GM18508 (cell line): ENCODE results near the gene MEOX2.

Experiments
- ATAC-seq: cut with Tn5 transposase; IDR thresholded peaks from one replicate; pipeline ENCODE4 v1.9.1; 2021; ENCODE audit warnings: moderate number of reproducible peaks; ENCODE audit not compliant: insufficient read depth, unreplicated experiment

MEOX2 gene

GRCh38 chr7:15620491-15621185 is 65.8 kb downstream of the MEOX2 start:
- ATAC-seq = no peak

DNA sequence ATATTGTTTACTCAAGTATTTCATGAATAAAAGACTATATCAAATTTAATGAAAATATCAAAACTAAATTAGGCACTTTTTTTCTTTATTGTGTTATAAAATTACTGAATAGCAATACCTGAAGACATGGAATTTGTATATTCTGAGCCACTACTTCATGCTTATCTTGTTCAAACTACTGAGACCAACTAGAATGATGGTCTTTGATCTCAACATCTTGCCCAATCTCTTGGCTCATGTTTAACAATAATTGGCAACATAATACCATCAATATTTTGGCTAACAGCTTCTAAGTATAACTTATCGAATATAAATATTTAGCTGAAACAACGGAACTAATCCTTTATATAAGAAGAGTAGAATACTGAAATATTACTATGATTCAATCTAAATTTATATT is 68.2 kb downstream of the MEOX2 start:
- no peak for ATAC-seq

DNA sequence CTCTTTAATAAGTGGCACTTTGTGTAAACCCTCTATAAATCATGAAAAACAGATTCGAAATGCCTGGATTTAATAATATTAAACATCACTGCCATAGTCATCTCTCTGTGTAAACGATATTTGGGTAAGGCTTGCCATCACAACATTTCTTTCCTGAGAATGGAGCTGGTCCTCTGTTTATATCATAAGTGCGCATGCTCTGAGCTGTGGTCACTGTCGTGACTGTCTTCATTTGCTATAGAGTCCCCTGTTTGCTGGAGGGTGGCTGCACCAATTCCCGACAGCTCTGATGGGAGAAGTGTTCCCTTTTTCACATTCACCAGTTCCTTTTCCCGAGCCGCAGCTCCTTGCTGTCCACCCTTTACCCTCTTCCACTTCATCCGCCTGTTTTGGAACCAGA is 74.3 kb downstream of the MEOX2 start:
- no peak for ATAC-seq

GRCh38 chr7:15610503-15610902 is 76.0 kb downstream of the MEOX2 start:
- ATAC-seq = no peak

GRCh38 chr7:15609287-15609686 is 77.2 kb downstream of the MEOX2 start:
- ATAC-seq = no peak

DNA sequence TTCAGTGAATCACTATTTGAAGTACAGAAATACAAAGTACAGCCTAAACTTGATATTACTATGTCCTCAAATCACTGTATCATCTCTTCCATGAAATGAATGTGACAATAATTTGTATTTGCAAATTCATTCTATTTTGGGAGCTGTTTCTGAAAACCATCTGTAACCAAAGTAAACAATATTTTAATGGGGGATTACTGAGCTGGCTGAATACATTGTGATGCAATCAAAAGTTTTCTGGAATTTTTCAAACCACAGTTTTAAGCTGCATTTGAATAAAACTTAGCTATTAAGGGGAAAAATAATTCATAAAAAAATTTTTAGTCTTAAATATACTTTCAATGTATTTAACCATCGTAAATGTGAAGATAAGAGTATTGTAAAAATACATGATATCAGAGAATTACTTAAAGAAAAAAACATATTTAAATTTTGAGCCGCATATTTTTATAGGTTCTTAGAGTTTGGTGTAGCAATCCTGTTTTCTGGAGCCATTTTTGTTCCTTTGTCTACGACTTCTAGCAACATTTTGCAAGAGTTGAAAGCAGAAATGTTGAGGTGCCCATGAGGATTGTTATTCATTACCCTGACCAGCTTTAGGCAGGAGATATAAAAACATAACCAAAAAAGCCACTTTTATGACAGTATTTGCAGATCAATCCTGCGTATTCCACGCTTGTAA is 78.8 kb downstream of the MEOX2 start:
- no peak for ATAC-seq

DNA sequence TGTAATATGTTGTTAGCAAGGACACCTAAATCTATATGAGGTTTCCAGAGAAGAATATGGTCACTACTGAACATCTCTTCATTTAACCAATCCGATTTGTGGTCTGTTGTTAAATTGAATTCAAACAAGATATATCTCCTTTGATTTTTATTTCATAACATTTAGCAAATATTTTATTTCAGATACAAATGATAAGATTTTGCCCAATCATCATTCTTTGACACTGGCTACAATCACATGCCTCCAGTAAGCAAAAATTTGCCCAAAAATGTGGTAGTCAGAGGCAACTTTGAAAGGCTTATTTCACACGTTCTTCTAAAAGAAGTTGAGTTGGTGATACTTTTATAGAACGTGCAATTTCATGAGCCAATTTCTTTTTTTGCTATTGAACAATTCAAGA is 79.9 kb downstream of the MEOX2 start:
- no peak for ATAC-seq

DNA sequence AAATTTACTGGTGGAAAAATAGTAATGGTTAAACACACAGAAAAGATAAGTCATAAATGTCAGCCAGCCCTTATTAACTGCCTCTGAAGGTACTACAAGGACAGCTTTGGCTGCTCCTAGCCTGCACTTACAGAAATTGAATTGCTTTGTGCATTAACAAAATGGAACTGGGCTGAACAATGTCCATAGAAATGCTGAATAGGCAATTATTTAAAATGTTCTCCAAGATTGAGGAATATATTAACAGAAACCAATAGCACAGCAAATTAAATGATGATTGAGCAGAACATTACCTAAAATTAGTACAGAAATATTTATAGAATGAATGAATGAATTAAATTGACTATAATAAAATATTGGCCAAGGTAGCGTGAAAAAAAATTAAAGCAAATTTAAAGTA is 82.3 kb downstream of the MEOX2 start:
- ATAC-seq = no peak

DNA sequence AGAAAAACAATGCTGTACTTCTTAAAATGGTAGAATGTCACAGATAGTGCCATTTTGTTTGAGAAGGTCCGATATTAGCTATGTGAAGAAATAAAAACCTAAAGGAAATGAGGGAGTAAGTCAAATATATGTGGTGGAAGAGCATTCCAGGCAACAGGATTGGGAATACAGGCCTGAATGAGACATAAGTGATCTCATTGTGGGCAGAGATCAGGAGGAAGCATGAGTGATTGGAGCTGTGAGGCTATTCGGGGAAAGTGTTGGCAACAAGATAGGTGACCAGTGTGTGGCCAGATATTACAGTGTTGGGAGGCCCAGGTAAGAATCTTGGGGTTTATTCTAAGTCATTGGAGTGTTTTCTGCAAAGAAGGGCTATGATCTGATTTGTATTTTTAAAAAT is 83.4 kb downstream of the MEOX2 start:
- no peak for ATAC-seq

DNA sequence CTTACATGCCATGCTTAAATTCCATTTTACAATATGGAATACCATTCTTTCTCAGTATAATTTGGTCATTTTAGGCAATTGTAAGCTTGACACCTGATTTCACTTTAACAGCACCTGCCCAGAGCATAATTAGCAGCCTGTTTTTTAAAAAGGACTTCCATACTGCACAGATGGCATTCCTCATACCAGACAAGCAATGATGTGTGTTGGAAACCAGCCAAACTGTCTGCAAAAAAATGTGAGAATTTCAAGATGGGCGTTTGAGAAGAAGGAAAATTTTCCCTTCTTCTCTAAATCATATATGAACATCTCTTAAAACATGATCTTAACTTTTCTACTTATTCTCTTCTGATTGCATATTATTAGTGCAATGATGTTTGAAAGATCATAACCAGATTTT is 84.2 kb downstream of the MEOX2 start:
- ATAC-seq = no peak

DNA sequence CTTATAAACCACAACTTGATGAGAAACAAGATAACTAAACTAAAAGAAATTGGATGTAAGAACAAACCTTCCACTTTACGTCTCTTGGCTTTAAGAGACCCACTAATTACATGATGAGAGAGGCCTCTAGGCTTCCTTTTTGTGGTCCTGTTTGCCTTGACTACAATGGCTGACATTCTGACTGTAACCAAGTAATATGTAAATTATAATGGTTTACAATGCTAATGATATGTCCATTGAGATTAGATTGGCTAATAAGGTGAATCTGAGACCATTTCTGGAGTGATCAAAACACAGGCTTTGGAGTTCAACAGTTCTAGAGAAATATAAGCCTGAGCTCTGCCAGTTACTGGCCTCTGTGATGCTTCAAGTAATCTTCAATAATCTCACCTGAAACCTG is 85.3 kb downstream of the MEOX2 start:
- ATAC-seq = no peak

GRCh38 chr7:15600298-15600697 is 86.2 kb downstream of the MEOX2 start:
- no peak for ATAC-seq

DNA sequence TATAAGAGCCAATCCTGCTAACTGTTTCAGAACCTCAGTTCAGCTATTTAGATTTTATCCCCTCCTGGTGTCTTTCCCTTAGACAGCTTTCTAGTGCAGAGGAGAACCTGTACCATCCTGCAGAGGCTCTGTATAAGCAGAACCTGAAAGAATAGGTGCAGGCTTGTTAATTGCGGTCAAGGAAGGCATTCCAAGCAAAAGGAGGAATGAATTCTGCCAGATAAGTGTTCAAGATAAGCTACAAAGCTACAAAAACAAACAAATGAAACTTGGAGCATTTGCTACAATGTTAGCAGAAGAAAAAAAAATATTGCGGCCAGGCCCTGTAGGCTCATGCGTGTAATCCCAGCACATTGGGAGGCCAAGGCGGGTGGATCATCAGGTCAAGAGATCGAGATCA is 92.0 kb downstream of the MEOX2 start:
- no peak for ATAC-seq

DNA sequence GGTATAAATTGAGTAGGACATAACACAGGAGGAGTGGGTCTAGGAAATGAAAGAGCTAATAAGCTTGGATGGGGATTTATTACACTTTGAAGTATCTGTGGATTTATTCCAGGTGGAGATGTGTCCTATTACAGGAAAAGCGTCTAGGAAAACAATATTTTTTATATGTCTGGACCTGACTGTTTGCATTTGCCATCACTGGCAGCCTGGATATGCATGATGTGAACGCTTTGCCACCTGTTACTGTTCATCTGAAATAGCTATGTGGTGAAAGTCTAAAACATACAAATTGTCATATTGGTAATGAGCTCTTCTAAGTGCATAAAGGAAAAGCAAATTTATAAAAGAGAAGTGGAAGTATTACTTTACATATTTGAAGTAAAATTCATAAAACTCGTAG is 93.1 kb downstream of the MEOX2 start:
- ATAC-seq = no peak

DNA sequence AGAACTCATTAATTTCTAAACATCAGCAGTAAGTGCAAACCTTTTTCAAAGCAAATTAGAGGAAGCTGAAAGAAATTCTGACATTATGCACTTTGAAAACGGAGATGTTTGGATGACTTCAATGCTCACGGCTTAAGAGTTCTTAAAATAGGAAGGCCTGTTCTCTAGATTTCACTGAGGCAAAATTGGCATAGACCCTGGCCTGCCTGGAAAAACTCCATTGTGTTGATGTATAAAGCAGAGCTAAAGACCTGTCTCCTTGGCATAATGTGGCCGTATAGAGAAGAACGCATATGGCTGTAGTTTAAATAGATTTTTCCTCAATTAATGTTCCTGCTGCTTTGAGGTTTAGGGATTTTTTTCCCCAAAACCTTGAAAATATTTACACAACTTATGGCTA is 100.2 kb downstream of the MEOX2 start:
- ATAC-seq = no peak

- ATAC-seq = no peak
Observed at GRCh38 chr7:15584575-15584974, 101.9 kb downstream of the MEOX2 start.

DNA sequence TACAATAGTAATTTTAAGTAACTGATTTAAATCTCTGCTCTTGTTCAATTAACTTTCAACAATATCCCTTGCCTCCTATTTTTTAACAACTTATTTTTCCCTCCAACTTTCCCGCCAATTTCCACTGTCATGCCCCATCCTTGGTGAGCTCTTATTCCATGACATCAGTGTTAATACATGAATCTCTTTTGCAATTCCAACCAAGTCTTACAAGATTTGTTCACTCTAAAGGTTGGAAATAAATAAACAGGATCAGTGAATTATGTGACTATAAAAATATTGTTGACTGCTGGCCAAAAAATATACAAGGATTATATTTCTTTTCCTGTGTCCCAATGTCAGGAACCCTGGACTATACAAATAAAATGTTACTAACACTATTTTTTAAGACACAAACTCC is 103.7 kb downstream of the MEOX2 start:
- no peak for ATAC-seq

GRCh38 chr7:15581352-15581951 is 105.0 kb downstream of the MEOX2 start:
- no peak for ATAC-seq

DNA sequence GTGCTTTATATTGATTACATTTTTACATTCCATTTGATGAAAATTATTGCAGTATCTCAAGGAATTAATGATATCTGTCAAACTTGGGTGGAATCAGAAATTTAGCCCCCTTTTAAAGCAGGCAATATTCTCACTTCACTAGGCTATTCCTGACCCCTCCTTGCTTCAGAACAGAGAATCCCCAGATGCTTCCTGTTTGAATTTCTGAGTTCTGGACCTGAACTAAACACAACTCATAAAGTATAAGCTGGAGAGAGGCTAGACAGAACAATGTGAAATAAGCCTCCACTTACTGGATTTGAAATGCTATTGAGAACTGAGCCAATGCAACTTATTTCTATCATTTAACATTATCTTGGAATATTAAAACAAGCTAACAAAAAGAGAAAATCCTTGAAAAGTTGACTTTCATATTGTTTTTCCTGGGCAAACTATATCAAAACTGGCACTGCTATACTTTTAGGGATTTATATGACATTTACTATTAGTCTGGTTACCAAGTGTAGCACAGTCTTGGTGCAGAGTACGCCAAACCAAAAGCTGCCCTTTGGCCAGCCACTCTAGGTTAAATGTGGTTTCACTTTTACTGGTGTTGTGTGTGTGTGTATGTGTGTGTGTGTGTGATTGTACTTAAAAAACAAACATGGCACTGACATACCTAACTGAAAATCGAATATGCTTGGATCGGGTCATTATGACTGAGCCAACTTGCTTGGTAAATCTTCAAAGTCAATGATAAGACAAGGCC is 105.7 kb downstream of the MEOX2 start:
- no peak for ATAC-seq

GRCh38 chr7:15577600-15577999 is 108.9 kb downstream of the MEOX2 start:
- no peak for ATAC-seq

DNA sequence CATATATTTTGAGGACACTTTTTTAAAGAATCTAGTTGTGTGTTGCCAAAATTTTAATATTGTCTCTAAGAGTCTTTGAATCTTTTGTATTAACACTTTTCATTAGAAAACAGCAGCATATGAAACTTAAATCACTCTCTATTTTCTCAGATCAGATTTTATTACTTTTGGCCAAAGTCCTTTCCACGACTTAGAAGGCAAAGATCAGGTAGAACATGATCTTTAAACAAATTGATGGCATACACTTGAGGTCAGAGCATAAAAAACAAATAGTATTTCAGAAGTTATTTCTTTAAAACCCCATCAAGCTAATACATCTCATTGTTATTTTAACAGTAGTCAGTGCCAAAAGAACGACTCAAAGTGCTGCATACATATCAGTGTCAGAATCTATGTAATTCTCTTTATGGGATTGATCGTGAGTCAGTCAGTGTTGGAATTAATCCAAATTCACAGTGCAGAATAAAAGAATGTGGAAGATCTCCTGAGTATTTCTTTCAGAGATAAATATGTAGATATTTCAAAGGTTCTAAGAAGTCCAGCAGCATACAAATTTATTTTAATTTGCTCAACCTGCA is 115.1 kb downstream of the MEOX2 start:
- no peak for ATAC-seq
